Measurements from ENCODE around the gene GCH1.
"Not testable (repeated sequence)": the region's sequence is repeated elsewhere in the genome, so short reads cannot be mapped to it uniquely, and the experiment has no call there.

The GCH1 gene

GRCh38 chr14:54928216-54928615 is 25.6 kb upstream of the GCH1 start:
- no peak for TF ChIP-seq CTCF (IDR thresholded peaks at IDR 0.05; ENCODE audit: low read depth, low read length, missing control alignments)
- no peak for DNase-seq (ENCODE audit: low read depth)
- H3K4me3 ChIP-seq (ENCODE audit: low read depth, low read length): no peak overlapping the region
- in situ Hi-C loops (cut with HindIII; ENCODE audit: low sequenced_read_pairs): loop anchor here (10.0 kb wide), 1 partner anchor 57 kb away; no protein-coding TSS in a partner anchor

DNA sequence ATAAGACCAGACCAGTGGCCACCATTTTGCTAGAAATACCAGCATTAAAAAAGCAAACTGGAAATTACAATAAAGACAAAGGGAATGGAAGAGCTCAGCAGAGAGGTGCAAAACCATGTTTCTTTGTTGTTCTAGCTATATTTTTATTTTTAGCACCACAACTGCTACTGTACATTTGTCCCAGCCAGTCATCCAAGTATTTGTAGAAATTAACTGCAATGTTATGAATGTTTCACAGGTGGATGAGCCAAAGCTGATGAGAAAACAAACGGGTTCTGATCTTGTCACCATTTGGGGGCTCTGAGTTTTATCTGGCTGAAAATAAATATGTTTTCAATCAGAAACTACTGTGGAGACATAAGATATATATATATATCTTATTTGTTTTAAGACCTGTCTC is 24.9 kb upstream of the GCH1 start:
- no peak for TF ChIP-seq CTCF (IDR thresholded peaks at IDR 0.05; ENCODE audit: low read depth, low read length, missing control alignments)

GRCh38 chr14:54926570-54926969 is 23.9 kb upstream of the GCH1 start:
- in situ Hi-C loops (cut with HindIII; ENCODE audit: low sequenced_read_pairs): loop anchor here (10.0 kb wide), 1 partner anchor 58 kb away; no protein-coding TSS in a partner anchor

More for the DNA sequence above, 24.9 kb upstream of the GCH1 start:
- no peak overlapping the region for H3K4me3 ChIP-seq (ENCODE audit: low read depth, low read length)
- no peak for DNase-seq (ENCODE audit: low read depth)
- in situ Hi-C loops (cut with HindIII; ENCODE audit: low sequenced_read_pairs): loop anchor here (10.0 kb wide), 1 partner anchor 57 kb away; no protein-coding TSS in a partner anchor

DNA sequence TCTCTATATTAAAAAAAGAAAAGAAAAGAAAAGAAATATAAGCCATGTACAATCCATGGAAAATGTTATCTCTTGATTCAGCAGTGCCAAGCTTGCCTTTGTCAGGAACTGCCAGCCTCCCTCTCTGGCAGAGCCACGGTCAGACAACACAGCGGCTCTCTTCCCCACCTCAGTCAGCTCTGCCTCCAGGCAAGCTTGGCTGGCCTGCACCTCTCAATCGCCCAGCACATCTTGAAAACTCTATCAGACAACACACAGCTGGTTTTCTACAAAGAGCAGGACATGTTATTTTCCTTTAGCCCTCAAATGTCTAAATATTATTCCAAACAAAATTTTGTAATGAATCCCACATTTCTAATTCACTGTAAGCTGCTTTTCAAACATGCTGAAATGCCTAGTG is 20.0 kb upstream of the GCH1 start:
- DNase-seq (ENCODE audit: low read depth): no peak
- in situ Hi-C loops (cut with HindIII; ENCODE audit: low sequenced_read_pairs): loop anchor here (10.0 kb wide), 1 partner anchor 62 kb away; no protein-coding TSS in a partner anchor
- TF ChIP-seq CTCF (IDR thresholded peaks at IDR 0.05; ENCODE audit: low read depth, low read length, missing control alignments): no peak
- no peak overlapping the region for H3K4me3 ChIP-seq (ENCODE audit: low read depth, low read length)

More at GRCh38 chr14:54926570-54926969, 23.9 kb upstream of the GCH1 start:
- DNase-seq (ENCODE audit: low read depth); H3K4me3 ChIP-seq (ENCODE audit: low read depth, low read length): not testable (repeated sequence)

DNA sequence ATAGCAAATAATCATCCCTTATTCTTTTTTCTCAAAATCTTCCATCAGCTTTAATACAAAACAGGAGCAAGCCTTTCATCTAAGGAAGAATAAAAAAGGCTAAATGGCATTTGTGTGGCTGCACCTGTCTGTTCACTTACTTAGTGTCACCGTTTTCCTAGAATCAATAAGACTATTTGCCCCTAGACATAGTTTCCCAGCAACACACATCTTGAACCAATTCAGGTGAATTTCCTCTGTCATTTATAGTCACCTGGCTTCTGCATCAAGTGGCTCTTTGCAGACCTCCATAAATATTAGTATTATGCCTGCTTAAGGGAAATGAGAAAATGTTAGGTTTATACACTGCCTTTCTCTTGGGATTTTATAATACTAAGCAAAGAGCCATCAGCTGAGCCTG is 17.4 kb upstream of the GCH1 start:
- no peak overlapping the region for H3K4me3 ChIP-seq (ENCODE audit: low read depth, low read length)
- in situ Hi-C loops (cut with HindIII; ENCODE audit: low sequenced_read_pairs): loop anchor here (10.0 kb wide), 1 partner anchor 65 kb away; no protein-coding TSS in a partner anchor
- DNase-seq (ENCODE audit: low read depth): no peak
- TF ChIP-seq CTCF (IDR thresholded peaks at IDR 0.05; ENCODE audit: low read depth, low read length, missing control alignments): no peak

GRCh38 chr14:54919330-54919729 is 16.7 kb upstream of the GCH1 start:
- TF ChIP-seq CTCF (IDR thresholded peaks at IDR 0.05; ENCODE audit: low read depth, low read length, missing control alignments): no peak
- in situ Hi-C loops (cut with HindIII; ENCODE audit: low sequenced_read_pairs): no loop called here
- no peak for DNase-seq (ENCODE audit: low read depth)
- H3K4me3 ChIP-seq (ENCODE audit: low read depth, low read length): no peak overlapping the region

- DNase-seq (ENCODE audit: low read depth): no peak
- no peak overlapping the region for H3K4me3 ChIP-seq (ENCODE audit: low read depth, low read length)
- no peak for TF ChIP-seq CTCF (IDR thresholded peaks at IDR 0.05; ENCODE audit: low read depth, low read length, missing control alignments)
- in situ Hi-C loops (cut with HindIII; ENCODE audit: low sequenced_read_pairs): no loop called here
These were observed 15.8 kb upstream of the GCH1 start for GRCh38 chr14:54918427-54918826.
